ENCODE data around the gene SLC23A2. TPM values are rescaled to one million over a fixed set of nuclear protein-coding genes. Genes with fewer than 3 reads are reported as not detected.

The SLC23A2 gene
- total RNA-seq, 1 donor from 2014 or later: 19.2 TPM

DNA sequence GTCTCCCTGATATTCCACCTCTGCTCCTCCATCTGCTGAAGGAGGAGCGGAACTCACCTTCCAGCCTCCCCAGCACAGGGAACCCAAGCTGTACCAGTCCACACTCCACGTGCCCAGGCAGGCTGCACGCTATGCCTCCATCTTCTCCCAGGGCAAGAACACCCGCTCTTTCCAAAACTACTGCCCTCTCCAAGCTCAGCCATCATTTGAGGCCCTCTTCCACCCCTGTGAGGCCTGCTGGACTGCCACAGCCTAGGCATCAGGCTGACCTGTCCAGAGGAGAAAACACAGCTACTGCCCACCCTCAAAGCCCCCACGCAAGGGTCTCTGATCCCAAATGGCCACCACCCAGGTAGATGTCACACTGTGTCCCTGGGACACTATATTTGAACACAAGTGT lies 179.7 kb downstream of the SLC23A2 start:
- TF ChIP-seq, protein P1, sequence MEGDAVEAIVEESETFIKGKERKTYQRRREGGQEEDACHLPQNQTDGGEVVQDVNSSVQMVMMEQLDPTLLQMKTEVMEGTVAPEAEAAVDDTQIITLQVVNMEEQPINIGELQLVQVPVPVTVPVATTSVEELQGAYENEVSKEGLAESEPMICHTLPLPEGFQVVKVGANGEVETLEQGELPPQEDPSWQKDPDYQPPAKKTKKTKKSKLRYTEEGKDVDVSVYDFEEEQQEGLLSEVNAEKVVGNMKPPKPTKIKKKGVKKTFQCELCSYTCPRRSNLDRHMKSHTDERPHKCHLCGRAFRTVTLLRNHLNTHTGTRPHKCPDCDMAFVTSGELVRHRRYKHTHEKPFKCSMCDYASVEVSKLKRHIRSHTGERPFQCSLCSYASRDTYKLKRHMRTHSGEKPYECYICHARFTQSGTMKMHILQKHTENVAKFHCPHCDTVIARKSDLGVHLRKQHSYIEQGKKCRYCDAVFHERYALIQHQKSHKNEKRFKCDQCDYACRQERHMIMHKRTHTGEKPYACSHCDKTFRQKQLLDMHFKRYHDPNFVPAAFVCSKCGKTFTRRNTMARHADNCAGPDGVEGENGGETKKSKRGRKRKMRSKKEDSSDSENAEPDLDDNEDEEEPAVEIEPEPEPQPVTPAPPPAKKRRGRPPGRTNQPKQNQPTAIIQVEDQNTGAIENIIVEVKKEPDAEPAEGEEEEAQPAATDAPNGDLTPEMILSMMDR (IDR thresholded peaks at IDR 0.05): no peak
- no peaks in the 10 kb centered on the region for H3K27me3 ChIP-seq (ENCODE audit: low read depth)
- H3K36me3 ChIP-seq: peaks cover 6% of the 10 kb centered on the region
- DNase-seq: no peak
- H3K4me3 ChIP-seq: peak overlapping the region; percentile 88
- H3K9me3 ChIP-seq: no peaks in the 10 kb centered on the region
- intact Hi-C loops (cut with DNase I): no loop called here
- peaks cover 43% of the 10 kb centered on the region for H3K4me1 ChIP-seq
- peak overlapping the region; percentile 87 for H3K27ac ChIP-seq
- no peak for ATAC-seq

DNA sequence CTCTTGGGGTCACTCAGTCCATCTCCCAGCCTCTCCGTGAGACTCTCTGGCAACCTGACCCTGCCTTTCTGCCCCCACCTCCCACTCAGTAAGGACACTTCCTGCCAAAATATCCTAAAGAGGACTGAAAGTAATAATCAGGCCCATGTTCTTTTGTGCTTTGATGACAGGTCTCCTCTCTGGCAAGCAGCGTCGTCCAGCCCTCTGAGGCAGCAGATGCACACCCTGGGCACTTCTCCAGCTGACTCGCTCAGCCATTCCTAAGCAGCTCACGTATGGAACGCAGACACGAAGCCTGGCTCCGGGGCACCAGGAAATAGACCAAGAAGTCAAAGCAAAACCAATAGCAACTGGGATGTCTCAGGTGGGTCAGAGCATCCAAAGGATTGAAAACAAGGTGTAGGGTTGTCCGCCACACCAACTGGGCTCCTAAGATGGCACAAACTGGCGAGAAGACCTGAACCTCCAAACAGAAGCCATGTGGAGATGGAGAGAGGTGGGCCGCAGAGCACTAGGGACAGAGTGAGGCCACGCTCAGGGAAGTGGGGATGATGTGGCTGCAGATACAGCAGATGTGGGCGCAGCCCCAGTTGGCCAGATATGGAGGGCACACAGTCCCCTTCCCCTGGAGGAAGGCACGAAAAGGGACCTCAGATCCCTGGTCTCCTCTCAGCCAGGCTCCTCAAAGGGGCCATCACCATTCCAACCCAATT lies 180.3 kb downstream of the SLC23A2 start:
- peak overlapping the region; percentile 87 for H3K27ac ChIP-seq
- intact Hi-C loops (cut with DNase I): no loop called here

DNA sequence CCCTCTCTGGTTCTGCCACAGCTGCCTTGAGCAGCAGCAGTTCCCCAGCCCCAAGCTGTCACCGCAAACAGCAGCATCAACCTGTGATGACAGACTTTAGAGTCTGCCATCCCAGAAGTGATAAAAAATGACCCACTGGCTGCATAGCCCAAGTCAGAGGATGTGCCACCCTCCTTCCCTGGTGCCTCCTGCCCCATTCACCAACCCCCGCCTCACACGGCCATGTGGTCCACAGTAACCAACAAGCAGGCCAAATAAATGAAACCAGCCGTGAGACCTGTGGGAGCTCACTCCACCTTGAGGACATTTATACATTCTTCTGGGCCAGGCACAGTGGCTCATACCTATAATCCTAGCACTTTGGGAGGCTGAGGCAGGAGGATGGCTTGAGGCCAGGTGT lies 181.4 kb downstream of the SLC23A2 start:
- Histone ChIP-seq H3K27ac (peak overlapping the region; percentile 87), H3K4me1 (peaks cover 54% of the 10 kb centered on the region), H3K36me3 (peaks cover 6% of the 10 kb centered on the region), H3K4me3 (no peak overlapping the region), H3K9me3 (no peaks in the 10 kb centered on the region), H3K27me3 (ENCODE audit: low read depth) (no peaks in the 10 kb centered on the region)
- intact Hi-C loops (cut with DNase I): no loop called here
- TF ChIP-seq, protein P1 (IDR thresholded peaks at IDR 0.05): no peak
- no peak for DNase-seq
- ATAC-seq: no peak

More for the DNA sequence above, 180.3 kb downstream of the SLC23A2 start:
- H3K4me3 ChIP-seq: peak overlapping the region; percentile 88
- DNase-seq (no peak), ATAC-seq (no peak)
- no peaks in the 10 kb centered on the region for H3K27me3 ChIP-seq (ENCODE audit: low read depth)
- TF ChIP-seq, protein P1 (IDR thresholded peaks at IDR 0.05): no peak
- no peaks in the 10 kb centered on the region for H3K9me3 ChIP-seq
- H3K4me1 ChIP-seq: peaks cover 44% of the 10 kb centered on the region
- peaks cover 6% of the 10 kb centered on the region for H3K36me3 ChIP-seq

DNA sequence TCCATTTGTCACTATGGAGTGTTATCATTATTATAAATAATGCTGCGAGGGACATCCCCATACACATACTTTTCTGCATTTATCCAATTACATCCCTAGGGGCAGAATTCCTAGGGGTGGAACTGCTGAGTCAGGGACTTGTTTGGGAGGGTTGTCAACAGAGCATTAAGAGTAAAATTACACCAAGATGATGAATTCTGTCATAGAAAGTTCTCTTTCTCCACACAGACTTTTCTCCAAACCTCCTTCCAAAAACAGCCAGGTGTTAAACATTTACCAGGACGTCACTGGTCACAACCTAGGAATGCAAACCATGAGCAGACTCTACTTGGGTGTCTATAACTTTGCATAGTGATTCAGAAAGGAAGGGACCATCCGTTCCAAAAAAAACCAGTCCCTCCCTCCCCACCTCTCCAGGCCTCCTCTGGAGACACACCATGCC lies 184.1 kb downstream of the SLC23A2 start:
- no peaks in the 10 kb centered on the region for H3K27me3 ChIP-seq (ENCODE audit: low read depth)
- H3K36me3 ChIP-seq: peaks cover 6% of the 10 kb centered on the region
- no peak overlapping the region for H3K4me3 ChIP-seq
- ATAC-seq (no peak), DNase-seq (no peak)
- no peak overlapping the region for H3K27ac ChIP-seq
- no peaks in the 10 kb centered on the region for H3K9me3 ChIP-seq
- TF ChIP-seq, protein P1 (IDR thresholded peaks at IDR 0.05): no peak
- intact Hi-C loops (cut with DNase I): no loop called here
- peaks cover 65% of the 10 kb centered on the region for H3K4me1 ChIP-seq

DNA sequence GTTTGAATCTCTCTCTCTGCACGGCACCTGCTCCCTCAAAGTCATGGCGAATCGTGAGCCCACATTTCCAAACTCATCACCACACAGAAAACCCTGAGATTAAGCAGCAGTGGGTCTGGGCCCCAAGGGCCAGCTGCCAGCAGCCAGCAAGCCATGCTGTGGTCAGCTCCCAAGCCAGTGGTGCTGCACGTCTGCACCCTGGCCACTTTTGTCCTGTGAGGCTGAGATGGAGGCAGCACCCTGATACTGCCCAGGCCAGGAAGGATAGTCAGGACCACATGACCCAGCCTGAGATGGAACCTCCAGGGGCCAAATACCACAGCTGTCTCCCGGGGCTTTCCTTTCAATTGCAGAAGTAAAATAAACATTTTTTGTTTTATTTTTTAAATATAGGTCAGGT lies 185.7 kb downstream of the SLC23A2 start:
- DNase-seq (no peak), ATAC-seq (no peak)
- H3K4me3 ChIP-seq: no peak overlapping the region
- TF ChIP-seq, protein P1 (IDR thresholded peaks at IDR 0.05): no peak
- no peaks in the 10 kb centered on the region for H3K9me3 ChIP-seq
- no peaks in the 10 kb centered on the region for H3K36me3 ChIP-seq
- no peaks in the 10 kb centered on the region for H3K27me3 ChIP-seq (ENCODE audit: low read depth)
- H3K27ac ChIP-seq: peak overlapping the region; percentile 84
- intact Hi-C loops (cut with DNase I): no loop called here
- peaks cover 65% of the 10 kb centered on the region for H3K4me1 ChIP-seq

All from lower lobe of right lung (tissue), 2 donors.